Gastrocnemius medialis (tissue), 4 donors: ENCODE measurements around the gene CYLD. TPM values are rescaled to one million over a fixed set of nuclear protein-coding genes. Genes with fewer than 3 reads are reported as not detected.

Source experiments
- ATAC-seq, 2 donors: fragments of 150-250 bp; one replicate each; pipeline ENCODE4 v1.9.1; 2016
- DNase-seq, 2 donors: peaks; one replicate each; pipeline ENCODE4 v3.0.0-alpha.2; 2019
- H3K27ac ChIP-seq, 4 donors: fragments of 200-600 bp; sonication (generic); 1 replicate in 1 of 4; 2 replicates in 3 of 4; pipeline ENCODE4 v1.5.1; 2016 to 2018; ENCODE audit warnings: mild to moderate bottlenecking in 2 of 4, moderate library complexity in 1 of 4
- H3K27me3 ChIP-seq, 3 donors: fragments of 200-600 bp; sonication (generic) in 2 of 3; 1 replicate in 1 of 3; 2 replicates in 2 of 3; pipeline versions ENCODE4 v1.5.1 to v1.6.0; 2016 to 2019; ENCODE audit warnings: mild to moderate bottlenecking in 1 of 3, moderate library complexity in 1 of 3
- H3K36me3 ChIP-seq, 2 donors: fragments of 200-600 bp; sonication (generic) in 1 of 2; one replicate each; pipeline ENCODE4 v1.5.1; 2017 to 2018
- H3K4me1 ChIP-seq, 2 donors: fragments of 200-600 bp; sonication (generic) in 1 of 2; one replicate each; pipeline ENCODE4 v1.5.1; 2016 to 2017; ENCODE audit warnings: mild to moderate bottlenecking in 2 of 2
- H3K4me3 ChIP-seq, 4 donors: fragments of 200-600 bp; sonication (generic) in 3 of 4; 1 replicate in 1 of 4; 2 replicates in 3 of 4; pipeline ENCODE4 v1.5.1; 2016 to 2019; ENCODE audit warnings: mild to moderate bottlenecking in 2 of 4
- H3K9me3 ChIP-seq, 3 donors: fragments of 200-600 bp; sonication (generic) in 2 of 3; 1 replicate in 1 of 3; 2 replicates in 2 of 3; pipeline ENCODE4 v1.5.1; 2016 to 2019
- POLR2A ChIP-seq, 2 donors: fragments of 450-650 bp; IDR thresholded peaks; one replicate each; pipeline ENCODE4 v1.6.1; 2017; ENCODE audit warnings: antibody characterized with exemption in 2 of 2, mild to moderate bottlenecking in 2 of 2, moderate library complexity in 2 of 2
- in situ Hi-C, 4 donors: fragments of 200-750 bp; cut with MboI; loops; one replicate each; pipeline versions ENCODE4 v1.15.0 to v1.8.0; 2017; ENCODE audit warnings: low sequenced_read_pairs in 4 of 4
- intact Hi-C: fragments of 100-400 bp; cut with DNase I; formaldehyde crosslinking; loops from one replicate; pipeline ENCODE4 v1.15.1; 2023; ENCODE audit warnings: low total_unique reads
- total RNA-seq, 4 donors: library from RNA; depleted of rRNA; stranded (reverse); fragments of >200 nt; gene quantifications; one replicate each; pipeline versions ENCODE4 v1.1.0 to v1.2.3, GENCODE V29; 2016
- TF ChIP-seq, protein P1 (sequence below), 5 experiments: fragments of 450-650 bp in 3 of 5; fragments of 200-600 bp in 2 of 5; sonication (generic) in 2 of 5; IDR thresholded peaks in 4 of 5; conservative IDR thresholded peaks in 1 of 5; 1 replicate in 4 of 5; 2 replicates in 1 of 5; pipeline ENCODE4 v1.5.1; 2016 to 2019; ENCODE audit warnings: antibody characterized with exemption in 5 of 5, mild to moderate bottlenecking in 3 of 5, moderate library complexity in 3 of 5

Gene CYLD
- total RNA-seq, 4 donors from 2014 or later: 49.2 to 177 (median 135) TPM

DNA sequence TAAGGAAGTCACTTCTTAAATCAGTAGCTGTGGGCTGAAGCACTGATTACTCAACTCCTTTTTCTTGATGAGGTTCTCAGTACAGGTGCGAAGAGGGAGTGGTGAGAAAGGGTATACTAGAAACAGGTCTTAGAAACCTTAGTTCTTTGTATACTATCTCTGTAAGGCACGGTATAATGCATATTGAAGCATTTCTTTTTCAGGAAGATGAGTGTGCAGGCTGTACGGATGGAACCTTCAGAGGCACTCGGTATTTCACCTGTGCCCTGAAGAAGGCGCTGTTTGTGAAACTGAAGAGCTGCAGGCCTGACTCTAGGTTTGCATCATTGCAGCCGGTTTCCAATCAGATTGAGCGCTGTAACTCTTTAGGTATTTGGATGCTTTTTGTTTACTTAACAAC, 39.2 kb downstream of the CYLD start:
- TF ChIP-seq POLR2A (IDR thresholded peaks at IDR 0.05): no peak
- TF ChIP-seq, protein P1, sequence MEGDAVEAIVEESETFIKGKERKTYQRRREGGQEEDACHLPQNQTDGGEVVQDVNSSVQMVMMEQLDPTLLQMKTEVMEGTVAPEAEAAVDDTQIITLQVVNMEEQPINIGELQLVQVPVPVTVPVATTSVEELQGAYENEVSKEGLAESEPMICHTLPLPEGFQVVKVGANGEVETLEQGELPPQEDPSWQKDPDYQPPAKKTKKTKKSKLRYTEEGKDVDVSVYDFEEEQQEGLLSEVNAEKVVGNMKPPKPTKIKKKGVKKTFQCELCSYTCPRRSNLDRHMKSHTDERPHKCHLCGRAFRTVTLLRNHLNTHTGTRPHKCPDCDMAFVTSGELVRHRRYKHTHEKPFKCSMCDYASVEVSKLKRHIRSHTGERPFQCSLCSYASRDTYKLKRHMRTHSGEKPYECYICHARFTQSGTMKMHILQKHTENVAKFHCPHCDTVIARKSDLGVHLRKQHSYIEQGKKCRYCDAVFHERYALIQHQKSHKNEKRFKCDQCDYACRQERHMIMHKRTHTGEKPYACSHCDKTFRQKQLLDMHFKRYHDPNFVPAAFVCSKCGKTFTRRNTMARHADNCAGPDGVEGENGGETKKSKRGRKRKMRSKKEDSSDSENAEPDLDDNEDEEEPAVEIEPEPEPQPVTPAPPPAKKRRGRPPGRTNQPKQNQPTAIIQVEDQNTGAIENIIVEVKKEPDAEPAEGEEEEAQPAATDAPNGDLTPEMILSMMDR (IDR thresholded peaks at IDR 0.05 in 4 of 5, conservative IDR thresholded peaks at IDR 0.05 in 1 of 5): no peak
- H3K36me3 ChIP-seq: peaks cover 0 to 68% of the 10 kb centered on the region in 2 donors
- ATAC-seq (no peak), DNase-seq (no peak)
- in situ Hi-C loops (loop anchor here in 1 of 4 donors (25.0 kb wide), 1 partner anchor 419 kb away; the partner anchor contains the start of gene BRD7), intact Hi-C loops (no loop called here)
- H3K9me3 ChIP-seq: no peaks in the 10 kb centered on the region
- peaks cover 7 to 14% of the 10 kb centered on the region in 2 donors for H3K4me1 ChIP-seq
- no peak overlapping the region for H3K4me3 ChIP-seq
- no peaks in the 10 kb centered on the region for H3K27me3 ChIP-seq
- no peak overlapping the region for H3K27ac ChIP-seq

DNA sequence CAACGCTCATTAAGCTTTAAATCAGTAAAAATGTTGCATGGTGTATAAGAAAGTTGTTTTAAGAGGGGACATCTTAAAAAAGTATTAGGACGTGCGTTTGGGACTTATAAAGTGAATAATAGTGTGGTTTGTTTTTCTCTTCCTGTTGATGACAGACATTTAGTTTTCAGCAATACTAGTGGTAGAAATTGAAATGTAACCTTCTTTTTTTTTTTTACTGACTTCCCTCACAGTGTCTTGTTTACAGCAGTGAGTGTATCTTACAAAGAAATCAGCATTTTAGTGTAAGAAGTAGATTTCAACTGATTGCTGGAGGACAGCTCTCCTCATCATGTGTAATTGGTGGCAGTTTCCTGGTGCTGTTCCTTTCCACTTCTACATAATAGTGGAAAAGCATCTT, 39.6 kb downstream of the CYLD start:
- Histone ChIP-seq H3K4me1 (peaks cover 7 to 14% of the 10 kb centered on the region in 2 donors), H3K36me3 (peaks cover 0 to 73% of the 10 kb centered on the region in 2 donors), H3K27ac (no peak overlapping the region), H3K27me3 (no peaks in the 10 kb centered on the region), H3K4me3 (no peak overlapping the region), H3K9me3 (no peaks in the 10 kb centered on the region)
- in situ Hi-C loops (loop anchor here in 1 of 4 donors (25.0 kb wide), 1 partner anchor 419 kb away; the partner anchor contains the start of gene BRD7), intact Hi-C loops (no loop called here)
- TF ChIP-seq POLR2A (IDR thresholded peaks at IDR 0.05): no peak
- TF ChIP-seq, protein P1 (IDR thresholded peaks at IDR 0.05 in 4 of 5, conservative IDR thresholded peaks at IDR 0.05 in 1 of 5): no peak
- DNase-seq: no peak
- no peak for ATAC-seq

GRCh38 chr16:50789757-50790156, 47.9 kb downstream of the CYLD start:
- DNase-seq (no peak), ATAC-seq (no peak)
- in situ Hi-C loops (loop anchor here in 1 of 4 donors (25.0 kb wide), 1 partner anchor 427 kb away; the partner anchor contains the start of gene BRD7), intact Hi-C loops (no loop called here)
- H3K4me1 ChIP-seq: no peaks in the 10 kb centered on the region
- TF ChIP-seq, protein P1 (IDR thresholded peaks at IDR 0.05 in 4 of 5, conservative IDR thresholded peaks at IDR 0.05 in 1 of 5): no peak
- TF ChIP-seq POLR2A (IDR thresholded peaks at IDR 0.05): no peak
- no peak overlapping the region for H3K4me3 ChIP-seq
- no peak overlapping the region for H3K27ac ChIP-seq
- no peaks in the 10 kb centered on the region for H3K9me3 ChIP-seq
- H3K36me3 ChIP-seq: peaks cover 0 to 84% of the 10 kb centered on the region in 2 donors
- no peaks in the 10 kb centered on the region for H3K27me3 ChIP-seq

DNA sequence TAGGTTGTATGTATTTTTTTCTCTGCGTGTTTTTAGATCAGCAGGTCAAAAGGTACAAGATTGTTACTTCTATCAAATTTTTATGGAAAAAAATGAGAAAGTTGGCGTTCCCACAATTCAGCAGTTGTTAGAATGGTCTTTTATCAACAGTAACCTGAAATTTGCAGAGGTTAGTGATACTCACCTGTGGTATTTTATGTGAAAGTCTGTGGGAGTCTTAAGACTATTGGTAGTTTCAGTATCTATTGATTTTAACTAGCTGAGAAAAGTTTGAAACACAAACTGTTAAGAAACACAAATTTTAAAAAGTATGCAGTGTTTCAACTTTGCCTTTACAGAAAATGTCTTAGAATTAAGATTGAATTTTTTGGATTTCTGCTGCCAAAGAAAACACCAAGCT, 49.6 kb downstream of the CYLD start:
- Histone ChIP-seq H3K9me3 (no peaks in the 10 kb centered on the region), H3K36me3 (peaks cover 0 to 86% of the 10 kb centered on the region in 2 donors), H3K4me1 (no peaks in the 10 kb centered on the region), H3K4me3 (no peak overlapping the region), H3K27me3 (no peaks in the 10 kb centered on the region), H3K27ac (no peak overlapping the region)
- no peak for TF ChIP-seq POLR2A (IDR thresholded peaks at IDR 0.05)
- TF ChIP-seq, protein P1 (IDR thresholded peaks at IDR 0.05 in 4 of 5, conservative IDR thresholded peaks at IDR 0.05 in 1 of 5): no peak
- no peak for DNase-seq
- in situ Hi-C loops (loop anchor here in 1 of 4 donors (25.0 kb wide), 1 partner anchor 429 kb away; the partner anchor contains the start of gene BRD7), intact Hi-C loops (no loop called here)
- ATAC-seq: no peak

DNA sequence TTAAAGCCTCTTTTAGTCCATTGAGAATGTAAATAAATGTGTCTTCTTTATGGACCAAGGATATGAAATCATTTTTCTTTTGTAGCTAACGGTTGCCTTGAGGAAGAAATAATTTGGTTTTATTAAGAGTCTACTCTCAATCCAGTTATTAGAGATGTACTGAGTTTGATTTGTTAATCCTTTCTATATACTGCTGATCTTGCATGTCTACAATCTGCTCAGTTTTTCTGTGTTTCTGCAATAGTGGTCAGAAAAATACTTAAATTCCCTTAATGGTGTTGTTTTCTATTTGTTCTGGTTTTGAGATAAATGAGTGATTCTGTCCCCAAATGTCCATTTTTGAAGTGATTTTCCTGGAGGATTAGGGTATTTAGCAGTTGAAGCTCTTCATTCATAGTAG, 54.9 kb downstream of the CYLD start:
- no peak overlapping the region for H3K27ac ChIP-seq
- no peaks in the 10 kb centered on the region for H3K4me1 ChIP-seq
- TF ChIP-seq, protein P1 (IDR thresholded peaks at IDR 0.05 in 4 of 5, conservative IDR thresholded peaks at IDR 0.05 in 1 of 5): no peak
- no peak for TF ChIP-seq POLR2A (IDR thresholded peaks at IDR 0.05)
- in situ Hi-C loops: loop anchor here in 1 of 4 donors (25.0 kb wide), 1 partner anchor 435 kb away; the partner anchor contains the start of gene BRD7
- ATAC-seq (no peak), DNase-seq (no peak)
- H3K36me3 ChIP-seq: peaks cover 0 to 69% of the 10 kb centered on the region in 2 donors
- H3K4me3 ChIP-seq: no peak overlapping the region
- no peaks in the 10 kb centered on the region for H3K9me3 ChIP-seq
- intact Hi-C loops: no loop called here
- no peaks in the 10 kb centered on the region for H3K27me3 ChIP-seq
